C4-2B (cell line): Measurements from ENCODE around the gene UBE2D1.

Experiments used
- CTCF ChIP-seq: fragments of 450-650 bp; conservative IDR thresholded peaks from 2 replicates; pipeline ENCODE4 v1.5.1; 2017; ENCODE audit warnings: mild to moderate bottlenecking
- ZFX ChIP-seq: fragments of 450-650 bp; IDR thresholded peaks from 2 replicates; pipeline ENCODE4 v1.6.1; 2017

DNA sequence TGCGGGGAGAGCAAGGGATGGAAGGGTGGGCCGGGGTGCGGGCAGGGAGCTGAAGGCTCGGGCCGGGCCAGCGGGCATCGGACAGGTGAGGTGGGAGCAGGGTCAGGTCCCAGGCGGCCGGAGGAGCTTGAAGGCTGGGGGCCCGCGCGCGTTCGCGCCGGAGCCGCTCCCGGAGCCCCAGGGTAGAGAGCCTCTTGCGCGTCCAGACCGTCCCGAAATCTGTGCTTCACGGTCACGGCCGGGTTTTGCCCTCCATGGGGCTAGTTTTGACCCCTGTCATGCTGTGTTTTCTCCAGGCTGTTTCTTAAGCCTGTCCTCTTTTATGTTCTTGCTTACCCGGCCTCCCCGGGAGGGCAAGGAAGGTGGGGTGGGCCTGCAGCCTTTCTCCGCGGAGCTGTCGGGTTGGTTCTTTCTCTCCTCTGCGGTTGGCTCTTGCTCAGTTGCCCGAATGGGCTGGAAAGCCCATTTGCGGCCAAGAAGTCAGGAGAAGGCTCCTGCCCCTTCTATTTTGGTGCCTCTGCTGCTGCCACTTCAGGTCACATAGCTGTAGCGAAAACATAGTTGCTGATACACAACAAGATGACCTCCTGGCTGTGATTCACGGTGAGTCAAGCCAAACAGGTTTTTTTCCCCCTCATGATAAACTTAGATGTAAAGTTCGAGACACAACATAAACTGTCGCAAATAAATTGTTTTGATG lies 650 bp downstream of the UBE2D1 start:
- no peak for TF ChIP-seq CTCF
- TF ChIP-seq ZFX: peak; percentile 45
